DND-41 (cell line): Measurements from ENCODE around the gene CEP192.

Experiments
- CTCF ChIP-seq: IDR thresholded peaks from 2 replicates; pipeline ENCODE4 v1.5.1; 2012; ENCODE audit warnings: borderline replicate concordance, low read length, moderate library complexity, mild to moderate bottlenecking; ENCODE audit not compliant: poor library complexity, severe bottlenecking; ENCODE audit errors: extremely low read depth
- EZH2 ChIP-seq: IDR thresholded peaks from 3 replicates; pipeline ENCODE4 v1.6.1; 2012; ENCODE audit warnings: borderline replicate concordance, low read depth, mild to moderate bottlenecking, moderate library complexity, low read length, inconsistent platforms; ENCODE audit not compliant: severe bottlenecking

- TF ChIP-seq CTCF, result no peak
- no peak for TF ChIP-seq EZH2
These were observed 26.2 kb downstream of the CEP192 start for GRCh38 chr18:13017247-13017875.
